GM23338 (cell line): ENCODE results near the gene WIPF3. TPM values are rescaled to one million over a fixed set of nuclear protein-coding genes. Genes with fewer than 3 reads are reported as not detected.
A peak's percentile ranks its signal among the peaks of the same experiment; 100 is the strongest.

Experiments used
- ATAC-seq: fragments of 200-7000 bp; cut with Tn5 transposase; 3 replicates; pipeline ENCODE4 v1.9.1; 2020
- DNase-seq: peaks from one replicate; pipeline ENCODE4 v3.0.0-alpha.2; 2015; ENCODE audit warnings: low spot score
- H2AFZ ChIP-seq: fragments of 200-600 bp; sonication (generic); 2 replicates; pipeline ENCODE4 v1.8.0; 2016; ENCODE audit warnings: antibody characterized with exemption, mild to moderate bottlenecking, moderate library complexity
- H3F3A ChIP-seq: fragments of 200-600 bp; sonication (generic); replicated peaks from 2 replicates; pipeline ENCODE4 v1.8.0; 2017; ENCODE audit warnings: antibody characterized with exemption, mixed run types, low read depth
- H3K27ac ChIP-seq: fragments of 200-600 bp; sonication (generic); 2 replicates; pipeline ENCODE4 v1.6.1; 2016; ENCODE audit warnings: low read depth
- H3K27me3 ChIP-seq: fragments of 200-600 bp; sonication (generic); 2 replicates; pipeline ENCODE4 v1.8.0; 2016; ENCODE audit warnings: mild to moderate bottlenecking, mixed run types, moderate library complexity; ENCODE audit not compliant: insufficient read depth
- H3K36me3 ChIP-seq: fragments of 200-600 bp; sonication (generic); 2 replicates; pipeline ENCODE4 v1.8.0; 2016; ENCODE audit warnings: mild to moderate bottlenecking; ENCODE audit not compliant: insufficient read depth
- H3K4me1 ChIP-seq: fragments of 200-600 bp; sonication (generic); 2 replicates; pipeline ENCODE4 v1.8.0; 2016; ENCODE audit warnings: mild to moderate bottlenecking, moderate library complexity; ENCODE audit not compliant: insufficient read depth
- H3K4me2 ChIP-seq: fragments of 200-600 bp; sonication (generic); 2 replicates; pipeline ENCODE4 v1.7.1; 2017; ENCODE audit warnings: mixed run types
- H3K4me3 ChIP-seq: fragments of 200-600 bp; sonication (generic); 2 replicates; pipeline ENCODE4 v1.6.1; 2016; ENCODE audit warnings: mixed run types
- H3K79me2 ChIP-seq: fragments of 200-600 bp; sonication (generic); replicated peaks from 2 replicates; pipeline ENCODE4 v1.8.0; 2017; ENCODE audit warnings: mild to moderate bottlenecking; ENCODE audit not compliant: insufficient read depth
- H3K9me2 ChIP-seq: fragments of 200-600 bp; sonication (generic); 2 replicates; pipeline ENCODE4 v1.8.0; 2017; ENCODE audit not compliant: insufficient read depth
- H4K20me1 ChIP-seq: fragments of 200-600 bp; sonication (generic); replicated peaks from 2 replicates; pipeline ENCODE4 v1.8.0; 2017; ENCODE audit warnings: mild to moderate bottlenecking; ENCODE audit not compliant: insufficient read depth
- H3K27ac Mint-ChIP-seq: 2 replicates; pipeline ENCODE4 v1.8.0; 2020; ENCODE audit warnings: inconsistent platforms, mild to moderate bottlenecking, moderate library complexity, mixed read lengths
- H3K27me3 Mint-ChIP-seq: 3 replicates; pipeline ENCODE4 v1.8.0; 2022; ENCODE audit warnings: low read depth, mild to moderate bottlenecking, moderate library complexity, mixed read lengths, inconsistent platforms; ENCODE audit not compliant: insufficient read depth, poor library complexity
- H3K36me3 Mint-ChIP-seq: 3 replicates; pipeline ENCODE4 v1.8.0; 2021; ENCODE audit warnings: low read depth, mild to moderate bottlenecking, inconsistent platforms, moderate library complexity, mixed read lengths
- H3K4me1 Mint-ChIP-seq: 3 replicates; pipeline ENCODE4 v1.8.0; 2020; ENCODE audit warnings: mild to moderate bottlenecking, inconsistent platforms, mixed read lengths
- H3K4me3 Mint-ChIP-seq: 3 replicates; pipeline ENCODE4 v1.8.0; 2021; ENCODE audit warnings: moderate library complexity, mild to moderate bottlenecking, inconsistent platforms, mixed read lengths
- H3K9me3 Mint-ChIP-seq: 3 replicates; pipeline ENCODE4 v1.8.0; 2020; ENCODE audit warnings: moderate library complexity, mild to moderate bottlenecking, inconsistent platforms, mixed read lengths
- CREB1 ChIP-seq: fragments of 250-450 bp; sonication (Bioruptor Pico); IDR thresholded peaks from 2 replicates; pipeline ENCODE4 v1.5.0; 2020; ENCODE audit warnings: low read depth, mild to moderate bottlenecking, moderate library complexity
- EZH2 ChIP-seq: fragments of 200-600 bp; sonication (generic); IDR thresholded peaks from one replicate; pipeline ENCODE4 v1.8.0; 2017; ENCODE audit warnings: antibody characterized with exemption, mild to moderate bottlenecking, low read depth; ENCODE audit not compliant: unreplicated experiment
- JUNB ChIP-seq: IDR thresholded peaks from one replicate; pipeline ENCODE4 v1.6.1; 2016; ENCODE audit warnings: antibody characterized with exemption; ENCODE audit not compliant: unreplicated experiment
- POLR2AphosphoS5 ChIP-seq: IDR thresholded peaks from 2 replicates; pipeline ENCODE4 v1.6.1; 2016; ENCODE audit warnings: antibody characterized with exemption, low read depth
- ZNF114 ChIP-seq: fragments of 250-450 bp; sonication (Bioruptor Pico); IDR thresholded peaks from 2 replicates; pipeline ENCODE4 v1.5.0; 2020; ENCODE audit warnings: mild to moderate bottlenecking, moderate library complexity
- ZNF331 ChIP-seq: fragments of 250-450 bp; sonication (Bioruptor Pico); IDR thresholded peaks from 2 replicates; pipeline ENCODE4 v1.5.0; 2020; ENCODE audit warnings: low read depth, mild to moderate bottlenecking, moderate library complexity
- polyA plus RNA-seq: library from polyadenylated mRNA; unstranded; fragments of >200 nt; fragmentation: Nextera tagmentation; extraction: Ambion mirVana; gene quantifications from 2 replicates; pipeline ENCODE4 v1.2.1, GENCODE V29; 2016
- total RNA-seq: library from RNA; depleted of rRNA; stranded (reverse); fragments of >200 nt; shearing (Covaris generic); gene quantifications from 2 replicates; pipeline ENCODE4 v1.2.3, GENCODE V29; 2014
- TF ChIP-seq, protein P1 (sequence below): IDR thresholded peaks from one replicate; pipeline ENCODE4 v1.6.1; 2018; ENCODE audit warnings: antibody characterized with exemption; ENCODE audit not compliant: unreplicated experiment
- TF ChIP-seq, protein P2 (sequence below), 2 experiments: fragments of 200-600 bp in 1 of 2; sonication (generic) in 1 of 2; conservative IDR thresholded peaks; 2 replicates each; pipeline versions ENCODE4 v1.5.1 to v1.6.1; 2016 to 2017; ENCODE audit warnings: antibody characterized with exemption in 2 of 2, low read depth in 2 of 2, mild to moderate bottlenecking in 2 of 2, moderate library complexity in 1 of 2
- TF ChIP-seq, protein P3 (sequence below): IDR thresholded peaks from 2 replicates; pipeline ENCODE4 v1.6.1; 2016; ENCODE audit warnings: antibody characterized with exemption

WIPF3 gene
- total and polyA plus RNA-seq, 2 experiments from 2014 or later: 5.7 to 11.4 TPM

DNA sequence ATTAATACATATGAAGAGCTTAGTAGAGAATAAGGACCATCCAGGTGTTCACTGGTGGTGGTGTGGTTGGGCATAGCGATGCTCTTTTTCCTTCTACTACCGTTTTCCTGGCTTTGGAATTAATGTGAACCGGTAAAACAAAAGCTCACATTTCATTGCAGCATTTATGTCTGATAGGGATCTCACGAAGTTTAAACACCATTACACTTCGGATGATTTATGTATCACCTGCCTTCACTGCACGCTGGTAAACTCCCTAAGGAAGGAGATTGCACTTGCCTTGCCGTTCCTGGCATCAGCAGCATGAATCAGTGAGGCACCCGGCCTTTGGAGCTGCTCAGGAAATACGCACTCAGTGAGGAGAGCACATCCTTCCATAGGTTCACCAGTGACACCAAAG lies 47.5 kb downstream of the WIPF3 start (continued):
- TF ChIP-seq, protein P1, sequence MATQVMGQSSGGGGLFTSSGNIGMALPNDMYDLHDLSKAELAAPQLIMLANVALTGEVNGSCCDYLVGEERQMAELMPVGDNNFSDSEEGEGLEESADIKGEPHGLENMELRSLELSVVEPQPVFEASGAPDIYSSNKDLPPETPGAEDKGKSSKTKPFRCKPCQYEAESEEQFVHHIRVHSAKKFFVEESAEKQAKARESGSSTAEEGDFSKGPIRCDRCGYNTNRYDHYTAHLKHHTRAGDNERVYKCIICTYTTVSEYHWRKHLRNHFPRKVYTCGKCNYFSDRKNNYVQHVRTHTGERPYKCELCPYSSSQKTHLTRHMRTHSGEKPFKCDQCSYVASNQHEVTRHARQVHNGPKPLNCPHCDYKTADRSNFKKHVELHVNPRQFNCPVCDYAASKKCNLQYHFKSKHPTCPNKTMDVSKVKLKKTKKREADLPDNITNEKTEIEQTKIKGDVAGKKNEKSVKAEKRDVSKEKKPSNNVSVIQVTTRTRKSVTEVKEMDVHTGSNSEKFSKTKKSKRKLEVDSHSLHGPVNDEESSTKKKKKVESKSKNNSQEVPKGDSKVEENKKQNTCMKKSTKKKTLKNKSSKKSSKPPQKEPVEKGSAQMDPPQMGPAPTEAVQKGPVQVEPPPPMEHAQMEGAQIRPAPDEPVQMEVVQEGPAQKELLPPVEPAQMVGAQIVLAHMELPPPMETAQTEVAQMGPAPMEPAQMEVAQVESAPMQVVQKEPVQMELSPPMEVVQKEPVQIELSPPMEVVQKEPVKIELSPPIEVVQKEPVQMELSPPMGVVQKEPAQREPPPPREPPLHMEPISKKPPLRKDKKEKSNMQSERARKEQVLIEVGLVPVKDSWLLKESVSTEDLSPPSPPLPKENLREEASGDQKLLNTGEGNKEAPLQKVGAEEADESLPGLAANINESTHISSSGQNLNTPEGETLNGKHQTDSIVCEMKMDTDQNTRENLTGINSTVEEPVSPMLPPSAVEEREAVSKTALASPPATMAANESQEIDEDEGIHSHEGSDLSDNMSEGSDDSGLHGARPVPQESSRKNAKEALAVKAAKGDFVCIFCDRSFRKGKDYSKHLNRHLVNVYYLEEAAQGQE: no peak
- no peak for TF ChIP-seq JUNB

- DNase-seq (peak; percentile 73), ATAC-seq (peak; percentile 81)
- H3K4me3 ChIP-seq: no peak overlapping the region
- peak overlapping the region; percentile 44; the same call in 1 of the 2 replicates for H3K4me2 ChIP-seq
- H3F3A ChIP-seq: no peaks in the 10 kb centered on the region; the same call in 1 of the 2 replicates
- no peaks in the 10 kb centered on the region for H3K36me3 ChIP-seq
- H3K27ac ChIP-seq: no peak overlapping the region
- H3K9me2 ChIP-seq: no peaks in the 10 kb centered on the region; the same call in 1 of the 2 replicates
- no peaks in the 10 kb centered on the region for H3K27me3 ChIP-seq
- Mint-ChIP-seq H3K36me3 (no peaks in the 10 kb centered on the region), H3K27ac (no peak overlapping the region), H3K27me3 (no peaks in the 10 kb centered on the region), H3K9me3 (no peaks in the 10 kb centered on the region), H3K4me1 (peaks cover 22% of the 10 kb centered on the region), H3K4me3 (no peak overlapping the region)
- H3K4me1 ChIP-seq: peaks cover 13% of the 10 kb centered on the region; the same call in 1 of the 2 replicates
- H2AFZ ChIP-seq: no peak overlapping the region
- no peaks in the 10 kb centered on the region for H3K79me2 ChIP-seq
- no peaks in the 10 kb centered on the region for H4K20me1 ChIP-seq
- TF ChIP-seq ZNF331 (CRISPR knock-in tag) (no peak), EZH2 (no peak), CREB1 (no peak), POLR2AphosphoS5 (no peak), JUNB (no peak), ZNF114 (CRISPR knock-in tag) (no peak)
- TF ChIP-seq, protein P1: no peak
- TF ChIP-seq, protein P2, sequence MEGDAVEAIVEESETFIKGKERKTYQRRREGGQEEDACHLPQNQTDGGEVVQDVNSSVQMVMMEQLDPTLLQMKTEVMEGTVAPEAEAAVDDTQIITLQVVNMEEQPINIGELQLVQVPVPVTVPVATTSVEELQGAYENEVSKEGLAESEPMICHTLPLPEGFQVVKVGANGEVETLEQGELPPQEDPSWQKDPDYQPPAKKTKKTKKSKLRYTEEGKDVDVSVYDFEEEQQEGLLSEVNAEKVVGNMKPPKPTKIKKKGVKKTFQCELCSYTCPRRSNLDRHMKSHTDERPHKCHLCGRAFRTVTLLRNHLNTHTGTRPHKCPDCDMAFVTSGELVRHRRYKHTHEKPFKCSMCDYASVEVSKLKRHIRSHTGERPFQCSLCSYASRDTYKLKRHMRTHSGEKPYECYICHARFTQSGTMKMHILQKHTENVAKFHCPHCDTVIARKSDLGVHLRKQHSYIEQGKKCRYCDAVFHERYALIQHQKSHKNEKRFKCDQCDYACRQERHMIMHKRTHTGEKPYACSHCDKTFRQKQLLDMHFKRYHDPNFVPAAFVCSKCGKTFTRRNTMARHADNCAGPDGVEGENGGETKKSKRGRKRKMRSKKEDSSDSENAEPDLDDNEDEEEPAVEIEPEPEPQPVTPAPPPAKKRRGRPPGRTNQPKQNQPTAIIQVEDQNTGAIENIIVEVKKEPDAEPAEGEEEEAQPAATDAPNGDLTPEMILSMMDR (conservative IDR thresholded peaks at IDR 0.05; ENCODE audit: low read depth in 2 of 2): peak in 1 of 2 experiments; percentile 23; a peak in 1 of 4 replicates
- TF ChIP-seq, protein P3, sequence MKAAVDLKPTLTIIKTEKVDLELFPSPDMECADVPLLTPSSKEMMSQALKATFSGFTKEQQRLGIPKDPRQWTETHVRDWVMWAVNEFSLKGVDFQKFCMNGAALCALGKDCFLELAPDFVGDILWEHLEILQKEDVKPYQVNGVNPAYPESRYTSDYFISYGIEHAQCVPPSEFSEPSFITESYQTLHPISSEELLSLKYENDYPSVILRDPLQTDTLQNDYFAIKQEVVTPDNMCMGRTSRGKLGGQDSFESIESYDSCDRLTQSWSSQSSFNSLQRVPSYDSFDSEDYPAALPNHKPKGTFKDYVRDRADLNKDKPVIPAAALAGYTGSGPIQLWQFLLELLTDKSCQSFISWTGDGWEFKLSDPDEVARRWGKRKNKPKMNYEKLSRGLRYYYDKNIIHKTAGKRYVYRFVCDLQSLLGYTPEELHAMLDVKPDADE: no peak
Observed at GRCh38 chr7:29854257-29854938, 48.1 kb downstream of the WIPF3 start.
